ENCODE results near the gene DDX4. TPM values are rescaled to one million over a fixed set of nuclear protein-coding genes. Genes with fewer than 3 reads are reported as not detected.

DDX4 gene
- total RNA-seq, 1 donor: under 0.01 TPM

DNA sequence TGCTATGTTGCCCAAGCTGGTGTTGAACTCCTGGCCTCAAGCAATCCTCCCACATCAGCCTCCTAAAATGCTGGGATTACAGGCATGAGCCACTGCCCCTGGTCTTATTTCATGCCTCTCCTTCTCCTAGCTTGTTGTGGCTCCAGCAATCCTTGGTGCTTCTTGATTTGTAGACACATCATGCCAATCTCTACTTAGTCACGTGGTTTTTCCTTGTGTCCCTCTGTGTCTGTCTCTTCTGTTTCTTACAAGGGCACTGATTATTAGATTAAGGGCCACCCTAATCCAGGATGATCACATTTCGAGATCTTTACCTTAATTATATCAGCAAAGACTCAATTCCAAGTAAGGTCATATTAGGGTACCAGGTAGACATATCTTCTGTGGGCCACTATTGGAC is 104.1 kb downstream of the DDX4 start:
- TF ChIP-seq, protein P1, sequence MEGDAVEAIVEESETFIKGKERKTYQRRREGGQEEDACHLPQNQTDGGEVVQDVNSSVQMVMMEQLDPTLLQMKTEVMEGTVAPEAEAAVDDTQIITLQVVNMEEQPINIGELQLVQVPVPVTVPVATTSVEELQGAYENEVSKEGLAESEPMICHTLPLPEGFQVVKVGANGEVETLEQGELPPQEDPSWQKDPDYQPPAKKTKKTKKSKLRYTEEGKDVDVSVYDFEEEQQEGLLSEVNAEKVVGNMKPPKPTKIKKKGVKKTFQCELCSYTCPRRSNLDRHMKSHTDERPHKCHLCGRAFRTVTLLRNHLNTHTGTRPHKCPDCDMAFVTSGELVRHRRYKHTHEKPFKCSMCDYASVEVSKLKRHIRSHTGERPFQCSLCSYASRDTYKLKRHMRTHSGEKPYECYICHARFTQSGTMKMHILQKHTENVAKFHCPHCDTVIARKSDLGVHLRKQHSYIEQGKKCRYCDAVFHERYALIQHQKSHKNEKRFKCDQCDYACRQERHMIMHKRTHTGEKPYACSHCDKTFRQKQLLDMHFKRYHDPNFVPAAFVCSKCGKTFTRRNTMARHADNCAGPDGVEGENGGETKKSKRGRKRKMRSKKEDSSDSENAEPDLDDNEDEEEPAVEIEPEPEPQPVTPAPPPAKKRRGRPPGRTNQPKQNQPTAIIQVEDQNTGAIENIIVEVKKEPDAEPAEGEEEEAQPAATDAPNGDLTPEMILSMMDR (IDR thresholded peaks at IDR 0.05; ENCODE audit: extremely low read depth, low read depth, low read length): no peak
- Histone ChIP-seq H4K20me1 (ENCODE audit: insufficient read depth, low read length) (no peaks in the 10 kb centered on the region), H2AFZ (ENCODE audit: low read length) (no peak overlapping the region)

DNA sequence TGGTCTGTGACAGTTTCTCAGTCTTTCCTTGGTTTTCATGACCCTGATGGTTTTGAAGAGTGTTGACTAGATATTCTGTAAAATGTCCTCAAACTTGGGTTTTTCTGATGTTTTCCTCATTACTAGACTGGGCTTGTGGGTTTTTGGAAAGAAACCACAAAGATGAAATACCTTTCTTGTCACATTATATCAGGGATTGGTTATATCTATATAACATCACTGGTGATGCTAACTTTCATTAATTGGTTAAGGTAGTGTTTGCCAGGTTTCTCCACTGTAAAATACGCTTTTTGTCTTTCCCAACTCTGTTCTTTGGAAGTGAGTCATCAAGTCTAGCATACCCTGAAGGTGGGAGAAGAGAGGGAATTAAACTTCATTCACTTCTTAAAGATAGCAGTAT is 110.0 kb downstream of the DDX4 start:
- no peaks in the 10 kb centered on the region for H4K20me1 ChIP-seq (ENCODE audit: insufficient read depth, low read length)

More for the DNA sequence above, 104.1 kb downstream of the DDX4 start:
- Histone ChIP-seq H3K27ac (ENCODE audit: low read depth, low read length) (no peak overlapping the region), H3K79me2 (ENCODE audit: insufficient read depth, low read length) (no peaks in the 10 kb centered on the region), H3K4me2 (ENCODE audit: insufficient read depth, low read length) (no peak overlapping the region), H3K9me3 (ENCODE audit: low read depth, low read length) (no peaks in the 10 kb centered on the region), H3K27me3 (ENCODE audit: insufficient read depth, low read length) (no peaks in the 10 kb centered on the region), H3K4me1 (ENCODE audit: insufficient read depth, low read length) (no peaks in the 10 kb centered on the region), H3K36me3 (ENCODE audit: insufficient read depth, low read length) (no peaks in the 10 kb centered on the region), H3K4me3 (ENCODE audit: insufficient read depth, low read length) (no peak overlapping the region)
- DNase-seq (ENCODE audit: insufficient read length, low spot score, missing footprints): no peak

DNA sequence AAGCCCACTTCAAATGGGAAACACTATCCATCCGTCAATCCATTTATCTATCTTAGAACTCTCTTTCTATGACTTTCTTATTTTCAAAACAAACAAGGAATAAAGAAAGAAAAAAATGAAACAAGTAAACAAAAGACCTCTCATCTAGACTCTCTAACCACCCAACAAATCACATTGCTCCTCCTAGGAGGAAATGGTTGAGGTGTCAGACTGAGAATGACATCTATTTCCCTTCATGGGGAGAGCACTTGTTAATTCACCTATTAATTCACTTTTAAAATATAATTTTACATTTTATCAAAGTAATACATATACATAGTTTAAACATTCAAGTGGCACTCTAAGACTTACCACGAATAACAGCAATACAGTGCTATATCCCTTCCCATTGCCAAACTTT is 110.9 kb downstream of the DDX4 start:
- no peaks in the 10 kb centered on the region for H3K36me3 ChIP-seq (ENCODE audit: insufficient read depth, low read length)
- TF ChIP-seq, protein P1 (IDR thresholded peaks at IDR 0.05; ENCODE audit: extremely low read depth, low read depth, low read length): no peak

More for the DNA sequence above, 110.0 kb downstream of the DDX4 start:
- Histone ChIP-seq H3K27me3 (ENCODE audit: insufficient read depth, low read length) (no peaks in the 10 kb centered on the region), H3K4me3 (ENCODE audit: insufficient read depth, low read length) (no peak overlapping the region), H3K4me2 (ENCODE audit: insufficient read depth, low read length) (no peak overlapping the region), H3K9me3 (ENCODE audit: low read depth, low read length) (no peaks in the 10 kb centered on the region), H3K27ac (ENCODE audit: low read depth, low read length) (no peak overlapping the region), H2AFZ (ENCODE audit: low read length) (no peak overlapping the region), H3K79me2 (ENCODE audit: insufficient read depth, low read length) (no peaks in the 10 kb centered on the region), H3K36me3 (ENCODE audit: insufficient read depth, low read length) (no peaks in the 10 kb centered on the region), H3K4me1 (ENCODE audit: insufficient read depth, low read length) (peaks cover 9% of the 10 kb centered on the region)
- TF ChIP-seq, protein P1 (IDR thresholded peaks at IDR 0.05; ENCODE audit: extremely low read depth, low read depth, low read length): no peak
- no peak for DNase-seq (ENCODE audit: insufficient read length, low spot score, missing footprints)

DNA sequence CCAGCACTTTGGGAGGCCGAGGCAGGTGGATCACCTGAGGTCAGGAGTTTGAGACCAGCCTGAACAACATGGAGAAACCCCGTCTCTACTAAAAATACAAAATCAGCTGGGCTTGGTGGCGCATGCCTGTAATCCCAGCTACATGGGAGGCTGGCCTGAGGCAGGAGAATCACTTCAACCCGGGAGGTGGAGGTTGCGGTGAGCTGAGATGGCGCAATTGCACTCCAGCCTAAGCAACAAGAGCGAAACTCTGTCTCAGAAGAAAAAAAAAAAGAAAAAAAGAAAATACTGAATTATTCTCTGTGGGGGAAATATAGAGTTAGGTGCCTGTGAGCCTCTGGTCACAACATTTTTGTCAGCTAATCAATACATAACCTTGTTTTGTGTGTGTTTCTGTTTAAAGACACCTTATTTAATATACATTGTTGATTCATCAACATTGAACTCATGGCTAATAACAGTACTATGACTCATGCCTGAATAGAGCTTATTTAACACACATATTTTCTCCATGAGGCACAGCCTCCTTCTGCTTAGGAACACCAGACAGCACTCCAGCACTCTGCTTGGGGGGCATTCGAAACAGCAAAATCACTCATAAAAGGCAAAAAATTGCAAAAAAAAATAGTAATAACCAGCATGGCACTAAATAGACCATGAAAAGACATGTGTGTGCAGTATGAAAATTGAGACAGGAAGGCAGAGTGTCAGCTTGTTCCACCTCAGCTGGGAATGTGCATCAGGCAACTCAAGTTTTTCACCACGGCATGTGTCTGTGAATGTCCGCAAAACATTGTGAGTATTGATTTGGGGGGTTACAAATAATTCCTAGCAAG is 113.2 kb downstream of the DDX4 start, which contains the start of gene IL31RA:
Gene IL31RA, plus strand, starts transcription at position 519 of the 836 bp plus-strand sequence. Its CDS starts 214 bp downstream, at position 733.
- peak within 1 kb of the TSS; percentile 72 for H3K4me2 ChIP-seq (ENCODE audit: insufficient read depth, low read length)
- no peaks in the 10 kb centered on the region for H3K27me3 ChIP-seq (ENCODE audit: insufficient read depth, low read length)
- no peaks in the 10 kb centered on the region for H4K20me1 ChIP-seq (ENCODE audit: insufficient read depth, low read length)
- no peak within 1 kb of the TSS for H3K4me3 ChIP-seq (ENCODE audit: insufficient read depth, low read length)
- no peaks in the 10 kb centered on the region for H3K79me2 ChIP-seq (ENCODE audit: insufficient read depth, low read length)
- peak; percentile 21 for DNase-seq (ENCODE audit: insufficient read length, low spot score, missing footprints)
- H3K36me3 ChIP-seq (ENCODE audit: insufficient read depth, low read length): no peaks in the 10 kb centered on the region
- peak within 1 kb of the TSS; percentile 44 for H2AFZ ChIP-seq (ENCODE audit: low read length)
- H3K9me3 ChIP-seq (ENCODE audit: low read depth, low read length): no peaks in the 10 kb centered on the region
- H3K4me1 ChIP-seq (ENCODE audit: insufficient read depth, low read length): peaks cover 21% of the 10 kb centered on the region
- H3K27ac ChIP-seq (ENCODE audit: low read depth, low read length): no peak within 1 kb of the TSS
- TF ChIP-seq, protein P1 (IDR thresholded peaks at IDR 0.05; ENCODE audit: extremely low read depth, low read depth, low read length): no peak

More for the DNA sequence above, 110.9 kb downstream of the DDX4 start:
- Histone ChIP-seq H3K4me2 (ENCODE audit: insufficient read depth, low read length) (no peak overlapping the region), H3K4me1 (ENCODE audit: insufficient read depth, low read length) (peaks cover 15% of the 10 kb centered on the region), H4K20me1 (ENCODE audit: insufficient read depth, low read length) (no peaks in the 10 kb centered on the region), H3K27me3 (ENCODE audit: insufficient read depth, low read length) (no peaks in the 10 kb centered on the region), H3K9me3 (ENCODE audit: low read depth, low read length) (no peaks in the 10 kb centered on the region), H3K79me2 (ENCODE audit: insufficient read depth, low read length) (no peaks in the 10 kb centered on the region), H3K27ac (ENCODE audit: low read depth, low read length) (no peak overlapping the region), H2AFZ (ENCODE audit: low read length) (no peak overlapping the region), H3K4me3 (ENCODE audit: insufficient read depth, low read length) (no peak overlapping the region)
- no peak for DNase-seq (ENCODE audit: insufficient read length, low spot score, missing footprints)

All from osteoblast (primary cell).